Omental fat pad (tissue), 4 donors: ENCODE results near the gene AACS. TPM values are rescaled to one million over a fixed set of nuclear protein-coding genes. Genes with fewer than 3 reads are reported as not detected.

Source experiments
- ATAC-seq: fragments of 150-250 bp; one replicate; pipeline ENCODE4 v1.9.1; 2016; ENCODE audit warnings: mild to moderate bottlenecking, moderate library complexity; ENCODE audit not compliant: low FRiP score
- DNase-seq: peaks from one replicate; pipeline ENCODE4 v3.0.0-alpha.2; 2019; ENCODE audit warnings: low spot score
- total RNA-seq, 4 donors: library from RNA; depleted of rRNA; stranded (reverse); fragments of >200 nt; gene quantifications; one replicate each; pipeline ENCODE4 v1.1.0, GENCODE V29; 2016
- TF ChIP-seq, protein P1 (sequence below), 3 donors: fragments of 450-650 bp; IDR thresholded peaks; one replicate each; pipeline ENCODE4 v1.5.1; 2016 to 2017; ENCODE audit warnings: antibody characterized with exemption in 3 of 3, mild to moderate bottlenecking in 3 of 3, moderate library complexity in 2 of 3

Gene AACS
- total RNA-seq, 4 donors from 2014 or later, result 20.3 to 55.5 (median 33.5) TPM

DNA sequence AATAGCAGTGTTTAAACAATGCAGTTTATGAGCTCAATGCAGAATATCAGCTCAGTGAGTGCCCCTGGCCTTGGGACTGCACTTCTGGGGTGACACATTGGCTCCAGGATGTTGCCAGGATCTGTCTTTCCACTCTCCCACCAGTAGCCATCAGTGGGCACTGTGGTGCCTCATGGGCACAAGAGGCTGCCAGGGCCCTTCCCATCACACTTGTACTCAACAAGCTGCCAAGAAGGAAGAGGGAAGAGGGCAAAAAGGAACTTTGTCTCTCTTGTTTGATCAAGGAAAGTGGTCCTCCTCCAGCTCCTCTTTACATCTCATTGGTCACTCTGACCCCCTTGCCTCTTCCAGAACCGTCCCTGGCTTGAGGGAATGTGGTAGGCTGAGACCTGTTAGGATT, 115.9 kb downstream of the AACS start:
- DNase-seq (no peak), ATAC-seq (no peak)
- TF ChIP-seq, protein P1, sequence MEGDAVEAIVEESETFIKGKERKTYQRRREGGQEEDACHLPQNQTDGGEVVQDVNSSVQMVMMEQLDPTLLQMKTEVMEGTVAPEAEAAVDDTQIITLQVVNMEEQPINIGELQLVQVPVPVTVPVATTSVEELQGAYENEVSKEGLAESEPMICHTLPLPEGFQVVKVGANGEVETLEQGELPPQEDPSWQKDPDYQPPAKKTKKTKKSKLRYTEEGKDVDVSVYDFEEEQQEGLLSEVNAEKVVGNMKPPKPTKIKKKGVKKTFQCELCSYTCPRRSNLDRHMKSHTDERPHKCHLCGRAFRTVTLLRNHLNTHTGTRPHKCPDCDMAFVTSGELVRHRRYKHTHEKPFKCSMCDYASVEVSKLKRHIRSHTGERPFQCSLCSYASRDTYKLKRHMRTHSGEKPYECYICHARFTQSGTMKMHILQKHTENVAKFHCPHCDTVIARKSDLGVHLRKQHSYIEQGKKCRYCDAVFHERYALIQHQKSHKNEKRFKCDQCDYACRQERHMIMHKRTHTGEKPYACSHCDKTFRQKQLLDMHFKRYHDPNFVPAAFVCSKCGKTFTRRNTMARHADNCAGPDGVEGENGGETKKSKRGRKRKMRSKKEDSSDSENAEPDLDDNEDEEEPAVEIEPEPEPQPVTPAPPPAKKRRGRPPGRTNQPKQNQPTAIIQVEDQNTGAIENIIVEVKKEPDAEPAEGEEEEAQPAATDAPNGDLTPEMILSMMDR (IDR thresholded peaks at IDR 0.05), result no peak

DNA sequence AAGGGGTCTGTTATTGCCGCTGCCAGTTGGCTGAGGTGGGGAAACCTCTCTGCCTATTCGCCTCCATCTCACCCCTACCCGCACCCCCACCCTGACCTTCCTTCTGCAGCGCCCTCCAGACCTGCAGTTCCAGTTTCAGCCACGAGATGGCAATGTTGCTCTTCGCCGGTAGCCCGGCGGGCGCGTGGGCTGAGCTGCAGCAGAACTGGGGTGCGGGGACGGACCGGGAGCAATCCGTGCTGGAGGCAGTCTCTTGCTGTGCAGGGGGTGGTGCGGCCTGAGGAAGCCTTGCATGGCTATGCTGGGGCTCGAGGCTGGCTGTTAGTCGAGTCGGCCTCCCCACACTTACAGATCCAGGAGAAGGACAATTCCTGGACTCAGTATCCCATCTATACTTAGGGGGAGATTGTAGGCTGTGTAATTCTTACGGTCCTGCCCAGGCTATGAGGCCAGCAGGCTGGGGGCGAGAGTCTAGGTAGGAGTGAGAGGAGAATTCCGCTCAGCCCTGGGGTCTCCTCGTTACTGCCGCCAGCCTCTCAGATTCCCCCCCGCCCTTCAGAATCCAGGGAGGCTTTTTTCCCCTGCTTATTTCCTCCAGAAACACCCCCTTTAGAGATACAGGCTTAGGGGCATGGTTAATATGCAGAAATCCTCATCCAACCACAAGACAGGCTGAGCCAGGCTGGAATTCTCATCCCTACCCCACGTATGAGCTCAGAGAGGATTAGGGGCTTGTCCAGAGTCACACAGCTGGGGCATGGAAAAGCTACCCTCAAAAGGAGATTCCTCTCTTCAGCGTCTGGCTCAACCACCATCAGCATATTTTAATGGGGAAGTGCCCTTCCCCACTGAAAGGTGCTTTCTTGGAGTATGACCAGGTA, 118.2 kb downstream of the AACS start:
- TF ChIP-seq, protein P1 (IDR thresholded peaks at IDR 0.05), result peak in 2 of 3 donors; percentile 86 to 94
- ATAC-seq, result peak; percentile 73

DNA sequence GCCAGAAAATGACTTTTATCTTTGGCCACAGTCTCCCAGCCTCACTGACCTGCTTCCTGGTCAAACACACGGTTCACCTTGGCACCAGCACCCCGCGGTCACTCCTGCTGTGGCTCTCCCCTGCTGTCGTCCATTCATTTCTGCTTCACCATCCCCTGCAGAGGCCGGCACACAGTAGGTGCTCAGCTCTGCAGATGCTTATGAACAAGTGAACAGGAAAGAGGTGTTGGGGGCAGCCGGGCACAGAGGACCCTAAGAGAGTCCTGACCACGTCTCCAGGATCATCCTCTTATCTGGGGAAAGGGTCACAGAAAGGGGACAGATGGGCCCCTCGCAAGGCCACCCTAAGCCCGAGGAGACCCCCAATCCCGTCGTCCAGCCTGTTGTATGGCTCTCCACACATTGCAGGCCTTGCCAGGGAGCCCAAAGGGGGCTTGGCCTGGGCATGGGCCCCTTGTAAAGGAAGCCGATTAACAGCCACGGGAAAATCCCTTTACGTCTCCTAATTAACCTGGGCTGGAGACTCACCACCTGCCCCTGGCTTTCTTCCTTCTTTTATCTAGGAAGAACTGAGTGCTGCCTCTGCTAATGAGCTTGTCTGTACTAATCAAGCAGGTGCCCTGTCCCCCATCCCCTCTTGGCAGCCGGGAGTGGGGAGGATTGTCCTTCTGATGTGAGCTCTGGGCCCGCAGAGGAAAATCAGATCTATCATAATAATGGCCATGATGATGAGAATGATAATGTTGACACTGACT, 119.2 kb downstream of the AACS start:
- TF ChIP-seq, protein P1 (IDR thresholded peaks at IDR 0.05), result no peak

More for the DNA sequence above, 118.2 kb downstream of the AACS start:
- peak; percentile 58 for DNase-seq

DNA sequence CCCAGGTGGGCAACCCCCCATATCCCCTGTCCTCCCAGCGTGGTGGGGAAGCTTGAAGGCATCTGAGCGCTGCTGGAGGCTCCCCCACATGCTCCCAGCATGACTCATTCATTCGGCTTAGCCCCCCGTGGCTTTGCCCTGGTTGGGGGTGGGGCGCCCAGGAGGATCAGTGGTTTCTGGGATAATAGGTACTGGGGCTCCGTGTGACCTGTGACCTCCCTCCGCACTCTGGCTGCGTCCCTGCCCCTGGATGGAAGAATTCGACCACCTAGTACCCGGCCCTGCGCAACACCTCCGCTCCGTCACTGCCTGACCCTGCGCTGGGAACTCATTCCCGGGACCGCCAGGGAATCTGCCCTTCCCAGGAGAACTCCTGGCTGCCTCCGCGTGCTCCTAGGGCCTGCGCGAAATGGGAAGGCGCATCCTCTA, 120.1 kb downstream of the AACS start:
- TF ChIP-seq, protein P1 (IDR thresholded peaks at IDR 0.05), result no peak
- DNase-seq (no peak), ATAC-seq (no peak)

More for the DNA sequence above, 119.2 kb downstream of the AACS start:
- no peak for DNase-seq
- no peak for ATAC-seq

DNA sequence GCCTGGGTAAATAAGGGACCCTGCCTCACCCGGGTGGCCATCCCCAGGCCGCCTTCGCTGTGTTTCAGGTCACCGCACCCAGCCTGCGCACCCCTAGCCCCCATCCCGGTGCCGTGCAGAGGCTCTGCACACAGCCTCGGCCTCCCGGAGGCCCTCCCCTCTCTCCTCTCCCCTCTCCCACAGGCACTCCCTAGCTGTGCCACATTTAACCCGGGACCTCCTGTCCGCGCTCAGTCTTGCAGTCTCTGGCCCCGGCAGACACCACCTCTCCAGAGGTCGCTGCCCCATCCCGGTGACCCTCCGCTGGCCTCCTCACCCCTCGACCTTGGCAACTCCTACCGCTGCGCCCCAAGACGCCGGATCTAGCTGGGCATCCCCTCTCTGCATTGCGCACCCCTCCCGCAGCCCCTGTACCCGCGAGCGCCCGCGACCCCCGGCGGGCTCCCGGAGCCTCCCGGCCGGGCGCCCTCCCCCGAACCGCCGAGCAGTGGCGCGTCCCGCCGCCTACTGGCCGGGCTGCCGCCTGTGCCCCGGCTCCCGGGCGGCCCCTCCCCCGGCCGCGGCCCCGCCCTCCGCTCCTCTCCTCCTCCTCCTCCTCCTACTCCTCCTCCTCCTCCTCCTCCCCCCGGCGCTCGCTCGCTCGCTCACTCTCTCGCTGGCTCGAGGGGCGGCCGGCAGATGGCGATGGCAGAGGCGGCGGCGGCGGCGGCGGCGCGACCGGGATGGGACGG, 120.7 kb downstream of the AACS start, which contains the start of gene TMEM132B:
TMEM132B (plus strand) TSS at position 647 of the 731 bp plus-strand sequence.
- TF ChIP-seq, protein P1 (IDR thresholded peaks at IDR 0.05), result no peak
- no peak for DNase-seq
- ATAC-seq, result peak; percentile 85

DNA sequence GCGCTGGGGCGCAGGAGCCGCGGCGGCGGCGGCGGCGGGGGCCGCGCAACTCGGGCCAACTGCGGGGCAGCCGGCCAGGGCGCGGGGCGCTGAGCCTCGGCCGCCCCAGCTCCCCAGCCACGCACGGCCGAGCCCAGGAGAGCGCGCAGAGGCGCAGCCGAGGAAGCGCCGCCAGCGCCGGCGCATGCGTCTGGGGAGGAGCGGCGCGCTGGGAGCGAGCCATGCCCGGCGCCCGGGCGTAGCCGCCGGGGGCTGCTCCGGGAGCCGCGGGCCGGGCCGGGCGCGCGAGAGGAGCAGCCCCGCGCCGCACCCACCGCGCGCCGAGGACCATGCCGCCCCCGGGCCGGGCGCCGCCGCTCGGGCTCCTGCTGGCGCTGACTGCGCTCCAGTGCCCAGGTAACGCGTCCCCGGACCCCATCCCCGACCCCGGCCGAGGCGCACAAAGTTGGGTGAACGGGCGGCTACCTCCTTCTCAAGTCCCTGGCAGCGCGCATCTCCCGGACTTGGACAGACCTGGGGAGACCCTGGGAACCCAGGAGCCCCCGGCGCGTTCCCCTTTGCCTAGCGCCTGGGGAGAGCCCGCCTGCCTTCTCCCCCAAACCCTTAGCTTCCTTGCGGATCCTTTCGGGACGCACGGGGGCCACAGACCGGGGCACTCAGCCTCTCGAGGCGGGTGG, 121.4 kb downstream of the AACS start:
- TF ChIP-seq, protein P1 (IDR thresholded peaks at IDR 0.05), result no peak
- DNase-seq (no peak), ATAC-seq (peak; percentile 49)
